OCI-M1 (cell line): Measurements from ENCODE around the gene OLFML2A.

ENCODE experiments used
- DNase-seq: peaks from one replicate; lab custom pipeline; 2025; lab: John Stamatoyannopoulos, UW

The OLFML2A gene

GRCh38 chr9:124778575-124779367 is 1.8 kb downstream of the OLFML2A start:
- no peak for DNase-seq

DNA sequence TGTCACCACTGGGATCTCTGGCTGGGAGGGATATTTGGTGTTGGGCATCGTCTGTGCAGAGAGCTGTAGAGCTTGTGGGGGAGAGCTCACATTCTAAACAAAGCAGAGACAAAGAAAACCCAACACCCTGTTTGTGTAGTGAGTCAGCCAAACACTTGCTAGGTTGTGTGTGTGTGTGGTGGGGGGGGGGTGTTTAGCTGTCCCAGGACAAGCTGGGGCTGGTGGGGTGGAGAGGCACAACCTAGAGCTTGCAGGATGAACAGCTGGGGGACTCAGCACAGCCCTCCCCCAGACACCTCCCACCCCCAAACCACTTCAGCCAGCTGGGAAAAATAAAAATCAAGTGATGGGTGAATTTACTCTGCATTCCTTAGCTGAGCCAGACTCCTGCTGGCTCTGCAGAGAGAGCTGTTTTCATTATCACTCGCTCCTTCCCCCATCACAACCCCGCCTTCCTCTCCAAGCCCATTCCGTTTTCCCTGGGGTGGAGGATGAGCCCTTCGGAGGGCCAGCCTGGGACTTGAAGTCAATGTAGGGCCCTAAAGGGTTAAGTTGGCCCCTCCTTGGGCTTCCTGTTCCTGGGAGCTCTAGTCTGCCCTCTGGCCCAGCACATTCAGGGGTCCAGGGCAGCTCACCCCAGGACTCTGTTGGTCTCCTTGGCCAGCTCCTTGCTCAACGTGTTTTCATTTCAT is 2.6 kb downstream of the OLFML2A start:
- DNase-seq, result no peak

- no peak for DNase-seq
Observed at GRCh38 chr9:124780060-124780756, 3.3 kb downstream of the OLFML2A start.

DNA sequence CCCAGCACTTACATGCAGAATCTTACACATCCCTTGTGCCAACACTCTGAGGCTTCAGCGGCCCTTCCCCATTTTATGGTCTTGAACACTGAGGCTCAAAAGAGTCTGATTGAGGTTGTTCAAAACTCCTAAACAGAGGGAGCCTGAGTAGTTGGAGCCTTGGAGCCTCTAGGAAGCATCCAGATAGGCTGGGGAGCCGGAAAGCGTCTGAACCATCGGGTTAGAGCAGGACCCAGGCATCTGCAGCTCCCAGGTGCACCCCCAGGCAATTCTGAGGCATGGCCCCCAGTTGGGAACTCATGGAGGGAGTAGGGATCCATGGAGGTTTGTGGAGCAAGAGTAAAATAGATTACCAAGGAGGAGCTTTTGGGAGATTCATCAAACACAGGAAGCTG is 3.8 kb downstream of the OLFML2A start:
- DNase-seq, result no peak

DNA sequence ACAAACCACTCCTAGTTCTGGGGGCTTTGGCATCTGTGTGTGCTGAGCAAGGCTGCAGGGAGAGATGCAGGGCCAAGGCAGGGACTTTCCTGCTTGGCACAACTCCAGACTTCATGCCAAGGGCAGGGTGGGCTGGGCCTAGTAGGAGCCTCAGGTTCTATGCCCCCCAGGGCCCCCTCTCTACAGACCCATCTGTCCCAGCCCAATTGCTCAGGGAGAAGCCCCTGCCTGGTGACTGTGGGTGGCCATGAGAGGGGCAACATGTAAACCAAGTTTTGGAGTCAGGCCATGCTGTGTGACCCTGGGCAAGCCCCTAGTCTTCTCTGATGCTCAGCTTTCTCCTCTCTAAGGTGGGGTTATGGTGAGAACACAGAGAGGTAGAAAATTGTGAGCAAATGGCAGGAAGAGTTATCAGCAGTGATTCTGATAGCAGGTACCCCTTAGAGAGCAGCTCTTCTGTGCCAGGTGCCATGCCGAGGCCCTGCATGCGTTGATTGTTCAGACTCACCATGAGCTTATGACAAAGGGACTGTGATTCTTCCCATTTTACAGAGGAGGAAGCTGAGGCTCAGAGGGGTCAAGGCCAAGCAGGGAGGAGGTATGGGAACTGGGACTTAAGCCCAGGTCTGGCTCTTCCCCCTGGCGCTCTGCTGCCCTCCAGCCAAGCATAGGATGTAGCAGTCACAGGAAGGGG is 5.2 kb downstream of the OLFML2A start:
- no peak for DNase-seq

DNA sequence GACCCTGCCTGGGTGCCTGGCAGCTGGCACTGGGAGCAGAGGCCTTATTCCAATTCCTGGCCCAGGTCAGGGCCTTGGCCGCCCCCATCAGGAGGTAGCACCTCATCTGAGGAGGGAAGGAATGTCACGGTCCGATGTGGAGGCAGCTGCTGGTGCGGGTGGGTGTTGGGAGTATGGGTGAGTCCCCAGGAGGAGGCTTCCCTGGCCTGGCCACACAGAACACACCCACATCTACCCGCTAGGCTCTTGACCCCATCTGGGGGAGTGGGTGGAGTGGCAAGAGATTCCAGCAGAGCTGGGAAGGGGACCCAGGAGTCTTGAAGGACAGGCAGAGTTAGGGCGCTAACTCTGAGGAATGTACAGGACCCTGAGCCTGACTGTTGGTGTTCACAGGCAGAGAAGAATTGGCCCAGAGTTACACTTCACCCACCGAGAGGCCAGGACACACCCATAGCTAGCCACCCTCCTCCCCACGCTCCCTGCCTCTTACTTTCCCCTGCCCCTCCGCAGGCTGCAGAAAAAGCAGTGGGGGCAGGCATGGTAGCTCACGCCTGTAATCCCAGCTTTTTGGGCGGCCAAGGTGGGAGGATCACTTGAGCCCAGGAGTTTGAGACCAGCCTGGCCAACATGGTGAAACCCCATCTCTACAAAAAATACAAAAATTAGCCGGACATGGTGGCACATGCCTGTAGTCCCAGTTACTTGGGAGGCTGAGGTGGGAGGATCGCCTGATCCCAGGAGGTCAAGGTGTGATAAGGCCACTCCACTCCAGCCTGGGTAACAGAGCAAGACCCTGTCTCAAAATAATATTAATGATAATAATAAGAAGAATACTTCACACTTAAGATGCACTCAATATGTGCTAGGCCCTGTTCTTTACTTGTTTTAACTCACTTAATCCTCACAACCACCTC is 6.0 kb downstream of the OLFML2A start:
- no peak for DNase-seq

DNA sequence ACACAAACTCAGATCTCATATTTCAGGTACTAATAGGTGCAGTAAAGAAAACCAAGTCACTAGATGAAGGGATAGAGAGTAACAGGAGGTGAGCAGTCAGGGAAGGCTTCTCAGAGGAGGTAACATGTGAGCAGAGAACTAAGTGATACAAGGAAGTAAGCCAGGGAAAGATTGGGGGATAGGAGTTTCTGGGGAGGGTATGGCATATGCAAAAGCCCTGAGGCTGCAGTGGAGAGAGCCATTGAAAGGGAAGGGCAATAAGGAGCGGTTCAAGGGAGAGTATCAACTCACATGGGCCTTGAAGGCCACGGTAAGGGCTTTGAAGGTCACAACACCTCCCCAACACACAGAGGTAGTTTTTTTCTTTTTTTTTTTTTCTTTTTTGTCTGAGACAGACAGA is 6.9 kb downstream of the OLFML2A start:
- no peak for DNase-seq

- DNase-seq, result no peak
Observed at GRCh38 chr9:124784509-124784908, 7.6 kb downstream of the OLFML2A start.

DNA sequence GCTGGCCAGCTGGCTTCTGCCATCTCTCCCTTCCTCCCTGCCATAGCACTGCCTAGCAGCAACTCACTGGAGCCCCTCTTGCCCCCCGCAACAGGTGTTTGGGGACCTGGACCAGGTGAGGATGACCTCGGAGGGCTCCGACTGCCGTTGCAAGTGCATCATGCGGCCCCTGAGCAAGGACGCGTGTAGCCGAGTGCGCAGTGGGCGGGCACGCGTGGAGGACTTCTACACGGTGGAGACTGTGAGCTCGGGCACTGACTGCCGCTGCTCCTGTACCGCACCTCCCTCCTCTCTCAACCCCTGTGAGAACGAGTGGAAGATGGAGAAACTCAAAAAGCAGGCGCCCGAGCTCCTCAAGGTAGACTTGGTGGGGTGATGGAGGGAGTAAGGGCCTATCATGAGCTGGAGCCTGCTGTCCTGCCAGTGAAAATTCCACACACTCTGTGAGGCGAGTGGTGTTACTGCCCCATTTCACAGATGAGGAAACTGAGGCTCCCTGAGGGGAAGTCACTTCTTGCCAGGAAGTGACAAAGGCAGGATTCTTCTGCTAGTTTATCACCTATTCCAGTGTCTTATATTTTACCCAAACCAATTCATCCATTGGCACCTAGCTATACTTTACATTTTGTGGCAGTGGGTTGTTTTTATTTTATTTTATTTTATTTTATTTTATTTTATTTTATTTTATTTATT is 10.1 kb downstream of the OLFML2A start:
- DNase-seq, result no peak

DNA sequence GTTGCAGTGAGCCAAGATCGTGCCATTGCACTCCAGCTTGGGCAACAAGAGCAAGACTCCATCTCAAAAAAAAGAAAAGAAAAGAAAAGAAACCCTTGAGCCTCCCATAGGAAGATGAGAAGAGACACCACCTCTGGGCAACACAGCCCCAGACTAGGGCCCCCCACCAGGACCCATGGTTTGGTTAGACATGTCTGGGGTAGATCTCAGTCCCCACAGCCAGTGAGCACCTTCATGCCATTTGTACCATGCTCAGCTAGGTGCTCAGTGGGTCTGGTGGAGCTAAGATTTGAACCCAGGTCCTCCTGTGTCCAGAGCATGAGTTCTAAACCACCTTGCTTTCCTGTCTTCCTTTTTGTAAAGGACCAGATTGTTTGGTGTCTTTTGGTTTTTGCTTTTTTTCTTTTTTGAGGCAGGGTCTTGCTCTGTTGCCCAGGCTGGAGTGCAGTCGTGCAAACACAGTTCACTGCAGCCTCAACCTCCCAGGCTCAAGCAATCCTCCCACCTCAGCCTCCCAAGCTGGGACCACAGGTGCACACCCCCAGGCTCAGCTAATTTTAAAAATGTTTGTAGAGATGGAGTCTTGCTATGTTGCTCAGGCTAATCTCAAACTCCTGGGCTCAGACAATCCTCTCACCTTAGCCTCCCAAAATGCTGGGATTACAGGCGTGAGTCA is 11.7 kb downstream of the OLFML2A start:
- DNase-seq, result no peak

DNA sequence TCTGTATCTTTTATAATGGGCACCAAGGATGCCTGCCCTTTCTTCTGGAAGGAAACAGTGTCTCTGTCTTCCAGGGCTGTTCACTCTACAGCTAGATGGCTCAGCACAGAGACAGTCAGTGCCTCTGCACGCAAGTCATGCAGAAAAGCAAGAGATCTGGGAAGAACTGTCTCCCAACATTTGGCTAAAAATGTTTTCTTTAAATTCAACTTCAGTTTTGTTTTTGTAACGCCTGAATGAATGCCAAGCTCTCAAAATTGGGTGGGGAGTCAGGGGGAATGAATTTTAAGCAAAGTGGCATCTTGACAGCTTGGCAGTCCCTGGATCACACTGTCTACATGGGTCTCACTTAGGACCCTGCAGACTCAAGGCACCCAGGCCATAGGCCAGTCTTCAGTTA is 12.6 kb downstream of the OLFML2A start:
- DNase-seq, result no peak

DNA sequence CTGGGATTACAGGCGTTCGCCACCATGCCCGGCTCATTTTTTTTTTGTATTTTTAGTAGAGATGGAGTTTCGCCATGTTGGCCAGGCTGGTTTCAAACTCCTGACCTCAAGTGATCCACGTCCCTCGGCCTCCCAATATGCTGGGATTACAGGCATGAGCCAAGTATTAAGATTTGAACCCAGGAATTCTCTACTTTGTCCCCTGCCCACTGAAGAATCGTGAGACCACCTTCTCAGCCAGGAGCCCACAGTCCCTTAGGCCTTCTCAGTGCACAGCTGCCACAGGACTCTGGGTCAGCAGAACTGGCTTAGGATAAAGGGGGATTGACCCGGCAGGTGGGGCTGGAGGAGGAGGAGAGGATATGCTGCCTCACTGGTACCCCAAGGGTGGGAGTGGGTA is 13.4 kb downstream of the OLFML2A start:
- DNase-seq, result no peak

DNA sequence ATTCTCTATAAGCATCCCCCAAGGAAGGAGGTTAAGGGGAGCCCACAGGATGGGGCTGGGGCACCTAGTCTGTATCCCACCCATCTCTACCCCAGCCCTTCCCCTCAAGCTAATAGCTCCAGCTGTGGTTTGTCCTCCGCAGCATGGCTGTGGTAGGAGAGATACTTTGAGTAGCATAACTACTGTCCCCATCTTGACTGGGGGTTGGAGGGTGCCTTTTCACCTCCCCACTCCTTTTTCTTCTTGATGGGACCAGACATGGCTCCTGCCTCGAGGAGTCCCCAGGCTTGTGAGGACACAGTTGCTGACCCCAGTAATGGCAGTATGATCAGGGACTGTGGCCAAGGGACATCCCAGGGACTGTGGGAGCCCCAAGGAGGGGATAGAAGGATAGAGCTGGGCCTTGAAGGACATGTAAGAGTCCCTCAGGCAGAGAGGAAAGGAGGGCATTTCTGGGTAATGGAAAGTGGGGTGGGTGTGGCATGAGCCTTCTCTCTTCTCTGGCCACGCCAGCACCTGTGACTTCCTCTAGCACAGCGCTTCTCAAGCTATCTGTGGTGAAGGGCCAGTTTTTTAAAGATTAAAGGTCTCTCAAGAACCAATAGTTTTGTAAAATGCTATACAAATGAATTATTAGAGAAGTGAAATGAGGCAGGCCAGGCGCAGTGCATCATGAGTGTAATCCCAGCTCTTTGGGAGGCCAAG is 14.0 kb downstream of the OLFML2A start:
- DNase-seq, result no peak

DNA sequence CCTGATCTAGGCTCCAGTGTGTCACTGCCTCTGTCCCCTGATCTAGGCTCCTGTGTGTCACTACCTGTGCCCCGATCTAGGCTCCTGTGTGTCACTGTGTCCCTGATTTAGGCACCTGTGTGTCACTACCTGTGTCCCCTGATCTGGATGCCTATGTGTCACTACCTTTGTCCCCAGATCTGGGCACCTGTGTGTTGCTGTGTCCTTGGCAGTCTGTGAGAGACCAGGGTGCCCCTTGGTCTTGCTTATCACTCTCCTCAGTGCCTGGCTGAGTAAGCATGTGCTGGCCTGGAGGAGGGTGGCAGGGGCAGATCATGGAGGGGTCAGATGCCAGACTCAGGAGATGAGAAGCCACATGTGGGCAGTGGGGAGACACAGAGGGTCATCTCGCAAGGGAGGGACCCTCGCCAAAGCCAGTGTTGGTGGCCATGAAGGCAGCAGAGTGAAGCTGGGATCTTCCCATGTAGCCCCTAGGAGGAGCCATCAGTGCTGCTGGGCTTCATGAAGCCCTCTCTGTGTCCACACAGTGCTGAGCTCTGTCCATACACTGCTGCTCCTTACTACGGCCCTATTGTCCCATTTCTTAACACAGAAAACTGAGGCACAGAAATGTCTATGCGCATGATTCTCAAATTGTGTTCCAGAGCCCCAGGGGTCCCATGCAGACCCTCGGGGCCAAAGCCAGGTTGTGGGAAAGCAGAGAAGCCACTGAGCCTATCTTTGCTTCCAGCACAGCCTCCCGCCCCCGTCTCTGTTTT is 15.5 kb downstream of the OLFML2A start:
- no peak for DNase-seq

DNA sequence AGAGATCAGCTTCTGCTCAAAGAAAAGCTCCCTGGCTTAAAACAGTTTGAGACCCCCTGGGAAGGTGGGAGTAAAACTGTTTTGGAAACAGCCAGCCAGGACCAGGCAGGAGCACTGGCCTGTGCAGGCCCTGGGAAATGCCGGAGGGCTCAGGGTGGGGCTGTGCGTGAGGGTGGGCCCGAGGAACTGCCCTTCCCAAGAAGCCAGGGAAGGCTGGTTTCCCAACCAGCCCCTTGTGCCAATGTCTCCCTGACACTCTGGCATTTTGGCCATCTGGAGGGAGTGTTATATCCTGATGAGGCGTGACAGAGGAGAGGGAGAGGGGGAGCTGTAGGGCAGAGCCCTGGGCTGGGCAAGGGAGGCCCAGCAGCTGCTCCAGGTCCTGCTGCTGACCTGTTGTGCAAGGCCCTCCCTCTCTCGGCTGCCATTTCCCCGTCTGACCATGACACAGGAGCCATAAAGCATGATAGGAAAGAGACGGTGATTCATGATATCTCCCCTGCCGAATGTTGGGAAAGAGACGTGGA is 16.1 kb downstream of the OLFML2A start:
- DNase-seq, result no peak

DNA sequence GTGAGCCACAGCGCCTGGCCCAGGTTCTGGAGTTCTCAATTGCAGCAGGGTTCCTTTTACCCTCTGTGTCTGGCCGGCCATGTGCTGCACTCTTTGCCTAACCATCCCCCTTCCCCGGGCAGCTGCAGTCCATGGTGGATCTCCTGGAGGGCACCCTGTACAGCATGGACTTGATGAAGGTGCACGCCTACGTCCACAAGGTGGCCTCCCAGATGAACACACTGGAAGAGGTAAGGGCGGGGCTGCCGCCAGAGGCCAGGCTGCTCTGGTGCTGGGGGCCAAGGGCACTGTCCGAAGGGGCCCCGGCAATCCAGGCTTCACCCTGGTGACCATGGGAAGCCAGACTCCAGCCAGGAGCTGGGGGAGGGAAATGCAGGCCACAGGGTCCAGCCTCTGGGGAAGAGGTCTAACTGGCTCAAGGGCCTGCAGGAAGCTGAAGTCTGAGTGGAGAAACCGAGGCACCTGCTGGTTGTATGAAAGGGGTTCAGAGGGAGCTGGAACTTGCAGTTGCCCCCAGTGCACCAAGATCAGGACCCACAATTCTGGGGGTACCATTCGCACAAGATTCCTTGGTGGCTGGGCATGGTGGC is 18.1 kb downstream of the OLFML2A start:
- DNase-seq, result no peak

DNA sequence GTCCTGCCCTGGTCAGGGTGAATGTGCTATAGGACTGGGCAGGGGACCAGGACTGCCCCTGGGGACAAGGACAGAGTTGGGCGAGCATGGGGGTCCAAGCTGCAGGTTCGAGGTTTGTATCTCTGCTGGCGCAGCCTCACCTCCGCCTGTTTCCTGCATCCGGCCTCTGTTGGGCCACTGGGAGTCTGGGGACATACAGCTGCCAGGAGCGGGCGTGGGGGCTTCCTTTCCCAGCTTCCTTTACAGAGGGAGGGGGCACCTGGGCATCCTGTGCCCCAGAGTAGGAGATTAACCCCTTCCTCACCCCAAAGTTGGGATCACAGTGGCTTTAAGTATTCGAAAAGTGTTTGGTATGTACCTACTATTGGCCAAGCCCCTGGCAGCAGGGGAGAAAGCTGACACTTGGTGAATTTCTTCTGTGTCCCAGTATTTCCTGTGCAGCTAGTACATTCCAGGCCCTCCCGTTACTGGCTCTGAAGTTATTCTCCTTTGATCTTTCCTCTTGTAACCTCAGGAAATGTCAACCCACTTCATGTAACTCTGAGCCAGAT is 19.0 kb downstream of the OLFML2A start:
- DNase-seq, result no peak
